Vagina (tissue), 2 donors: ENCODE measurements around the gene MRPL37.

Experiments used
- CTCF ChIP-seq, 3 experiments: fragments of 450-650 bp in 2 of 3; fragments of 200-600 bp in 1 of 3; sonication (generic) in 1 of 3; IDR thresholded peaks; one replicate each; pipeline ENCODE4 v1.5.1; 2017 to 2019; ENCODE audit warnings: antibody characterized with exemption in 3 of 3, mild to moderate bottlenecking in 2 of 3, moderate library complexity in 2 of 3
- POLR2A ChIP-seq, 2 donors: fragments of 450-650 bp; IDR thresholded peaks; one replicate each; pipeline ENCODE4 v1.6.1; 2017; ENCODE audit warnings: antibody characterized with exemption in 2 of 2, mild to moderate bottlenecking in 2 of 2, moderate library complexity in 2 of 2

- TF ChIP-seq POLR2A (IDR thresholded peaks at IDR 0.05) = no peak
- no peak for TF ChIP-seq CTCF (IDR thresholded peaks at IDR 0.05)
Observed at GRCh38 chr1:54252371-54252936, 52.5 kb downstream of the MRPL37 start.
